C1 segment of cervical spinal cord (tissue), 14 donors: ENCODE results near the gene ANO6.

Source experiments
- DNase-seq, 14 donors: peaks; one replicate each; lab custom pipeline; 2025; lab: John Stamatoyannopoulos, UW

The ANO6 gene

DNA sequence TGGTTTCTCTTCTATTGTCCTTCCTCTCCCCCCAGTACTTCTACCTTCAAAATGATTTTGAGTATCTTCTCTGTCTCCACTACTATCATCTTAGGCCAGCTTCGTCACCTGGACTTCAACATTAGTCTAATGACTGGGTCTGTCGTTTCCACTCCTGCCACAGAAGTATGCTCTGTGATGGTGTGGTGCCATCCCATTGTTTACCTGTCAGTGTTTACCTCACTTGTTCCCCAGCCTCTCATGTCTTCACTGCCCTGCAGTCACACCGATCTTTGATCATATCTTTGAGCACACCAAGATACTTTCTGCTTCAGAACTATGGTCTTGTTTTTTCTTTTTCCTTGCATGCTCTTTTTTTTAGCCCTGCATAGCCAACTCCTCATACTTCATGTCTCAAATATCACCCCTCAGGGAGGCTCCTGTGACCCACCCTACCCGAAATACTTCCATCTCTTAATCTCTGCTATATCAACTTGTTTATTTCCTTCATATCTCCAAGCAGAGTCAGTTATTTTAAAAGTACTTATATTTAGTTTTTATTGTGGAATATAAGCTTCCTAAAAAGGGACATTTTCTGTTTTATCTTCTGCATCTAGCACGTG lies 60.4 kb downstream of the ANO6 start:
- no peak for DNase-seq

DNA sequence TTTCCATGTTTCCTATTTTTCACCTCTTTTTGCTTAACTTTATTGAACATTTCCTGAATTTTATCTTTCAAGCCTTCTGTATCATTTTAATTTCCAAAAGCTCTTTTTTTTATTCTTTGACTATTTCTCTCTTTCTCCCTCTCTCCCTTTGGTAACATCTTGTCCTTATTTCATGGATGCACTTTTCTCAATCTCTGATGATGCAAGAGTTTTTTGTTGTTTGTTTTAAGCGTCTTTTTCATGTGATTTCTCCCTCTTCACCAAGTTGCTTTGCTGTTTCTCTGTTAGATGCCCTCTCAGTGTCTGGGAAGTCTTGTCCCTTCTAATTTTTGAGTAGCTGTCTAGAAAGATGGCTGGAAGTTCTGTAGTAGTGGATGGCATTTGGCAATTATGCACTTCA lies 62.6 kb downstream of the ANO6 start:
- DNase-seq = no peak

DNA sequence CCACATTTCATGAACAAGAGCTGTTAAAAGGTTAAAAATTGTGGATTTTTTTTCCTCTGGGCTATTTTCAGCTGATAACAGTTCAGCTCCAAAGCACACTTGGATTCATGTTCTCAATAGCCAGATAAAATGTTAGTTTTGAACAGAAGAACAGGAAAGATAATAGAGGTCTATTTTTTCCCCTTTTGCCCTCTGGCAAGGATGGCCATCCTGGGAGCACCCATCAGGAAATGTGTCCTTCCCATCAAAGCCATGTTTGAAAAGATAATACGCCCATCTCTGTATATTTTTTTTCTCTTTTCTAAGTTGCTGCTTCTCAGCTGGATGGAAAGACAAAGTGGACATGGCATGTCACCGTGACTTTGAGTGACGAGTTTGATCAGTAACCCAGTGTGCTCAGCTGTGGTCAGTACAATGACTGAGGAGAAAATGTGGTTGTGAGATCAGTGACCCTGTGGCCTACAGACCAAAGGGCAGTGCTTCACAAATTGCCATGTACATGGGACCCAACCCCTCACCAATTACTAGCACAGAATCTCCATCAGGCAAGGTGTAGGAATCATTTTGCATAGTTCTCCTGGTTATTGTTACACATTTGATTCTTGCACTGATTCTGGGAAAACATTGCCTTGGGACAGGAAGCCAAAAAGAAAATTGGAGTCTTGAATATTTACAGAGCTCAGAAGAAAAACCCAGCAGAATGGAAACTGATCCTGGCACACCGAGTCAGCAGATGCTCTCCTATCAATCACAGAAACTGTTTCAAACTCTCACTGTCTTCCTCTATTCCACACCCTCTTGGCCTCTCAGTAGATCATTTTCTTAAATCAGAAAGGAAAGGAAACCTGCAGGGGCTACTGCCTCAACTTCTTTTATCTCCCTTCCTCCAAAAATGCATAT lies 64.3 kb downstream of the ANO6 start:
- no peak for DNase-seq

DNA sequence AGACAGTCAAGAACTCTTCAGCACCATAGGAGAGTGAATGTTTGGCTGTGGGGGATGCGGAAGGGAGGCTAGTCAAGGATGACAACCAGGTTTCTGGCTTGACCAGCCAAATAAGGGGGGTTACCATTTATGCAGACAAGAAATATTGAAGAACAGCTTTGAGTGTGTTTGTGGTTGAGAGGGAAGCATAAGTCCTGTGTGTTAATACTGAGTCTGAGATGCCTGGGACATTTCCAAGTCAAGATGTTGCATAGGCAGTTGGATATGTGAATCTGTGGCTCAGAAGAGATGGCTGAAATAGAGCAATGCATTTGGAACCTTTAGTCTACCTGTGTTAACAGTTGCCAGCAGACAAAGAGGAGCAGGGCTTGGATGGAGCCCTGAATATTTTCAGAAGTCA lies 66.1 kb downstream of the ANO6 start:
- no peak for DNase-seq

DNA sequence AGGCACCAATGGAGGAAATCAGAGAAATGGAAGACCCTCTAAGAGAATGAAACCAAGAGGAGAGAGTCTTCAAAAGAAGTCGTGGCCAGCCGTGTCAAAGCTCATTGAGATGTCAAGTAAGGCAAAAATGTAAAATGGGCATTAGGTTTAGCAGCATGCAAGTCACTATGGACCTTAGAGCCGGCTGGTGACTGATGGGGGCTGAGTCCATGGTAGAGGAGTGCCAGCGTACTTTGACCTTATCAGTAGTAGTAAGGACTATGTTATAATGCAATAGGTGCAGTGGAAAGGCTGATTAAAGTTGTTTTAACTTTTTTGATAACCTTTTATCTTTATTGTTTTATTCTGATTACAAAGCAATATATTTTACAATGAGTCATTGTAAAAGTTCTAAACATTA lies 66.5 kb downstream of the ANO6 start:
- no peak for DNase-seq

DNA sequence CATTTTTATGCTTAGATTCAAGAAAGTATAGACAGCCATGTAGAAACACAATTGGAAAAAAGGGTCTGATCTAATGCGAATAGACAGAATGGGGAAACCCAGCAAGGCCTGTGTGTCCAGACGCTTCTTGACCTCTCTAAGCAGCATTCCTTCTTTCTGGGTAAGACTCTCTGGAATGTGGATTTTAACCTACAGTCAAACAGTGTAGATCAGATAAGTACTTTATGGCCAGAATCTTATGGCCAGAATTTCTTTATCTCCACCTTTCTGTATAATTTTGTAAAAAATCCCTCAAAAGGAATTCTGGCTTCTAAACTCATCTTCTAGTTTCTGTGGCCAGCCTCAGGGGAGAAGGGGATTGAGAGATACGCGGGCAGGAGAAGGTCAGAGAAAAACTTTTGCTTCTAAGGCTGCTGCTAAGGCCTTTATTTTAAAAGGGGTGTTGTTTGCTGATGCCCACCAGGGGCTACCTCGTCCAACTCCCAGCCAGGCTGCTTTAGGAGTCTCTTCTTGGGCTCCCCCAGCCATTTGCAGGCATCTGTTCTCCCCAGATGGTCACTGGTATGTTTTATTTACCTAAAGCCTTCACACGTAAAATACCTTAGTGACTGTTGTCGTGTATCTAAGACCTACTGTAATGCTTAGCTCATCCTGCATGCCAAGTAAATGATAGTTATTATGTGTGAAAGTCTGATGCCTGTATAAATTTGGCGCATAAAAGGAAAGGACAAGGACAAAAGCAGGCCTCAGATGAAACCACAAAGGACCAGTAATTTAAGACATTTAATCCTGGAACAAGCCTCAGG lies 68.4 kb downstream of the ANO6 start:
- DNase-seq = no peak

DNA sequence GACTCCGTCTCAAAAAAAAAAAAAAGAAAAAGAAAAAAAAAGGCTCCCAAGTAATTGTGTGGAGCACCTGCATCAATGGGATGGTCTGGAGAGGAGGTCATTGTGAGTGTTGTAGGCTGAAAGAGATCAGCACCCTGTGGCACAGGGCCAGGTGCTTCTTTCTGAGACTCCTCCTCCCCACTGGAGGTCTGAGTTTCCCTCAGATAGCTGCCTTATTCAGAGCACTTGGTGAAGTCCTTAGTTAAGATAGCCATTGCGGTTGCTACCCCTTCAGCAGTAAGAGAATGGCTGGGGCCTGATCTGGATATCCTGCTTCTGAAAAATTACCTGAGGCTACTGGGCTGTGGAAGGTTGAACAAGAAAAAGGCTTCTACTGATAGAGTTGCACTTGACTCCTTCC lies 69.8 kb downstream of the ANO6 start:
- no peak for DNase-seq

DNA sequence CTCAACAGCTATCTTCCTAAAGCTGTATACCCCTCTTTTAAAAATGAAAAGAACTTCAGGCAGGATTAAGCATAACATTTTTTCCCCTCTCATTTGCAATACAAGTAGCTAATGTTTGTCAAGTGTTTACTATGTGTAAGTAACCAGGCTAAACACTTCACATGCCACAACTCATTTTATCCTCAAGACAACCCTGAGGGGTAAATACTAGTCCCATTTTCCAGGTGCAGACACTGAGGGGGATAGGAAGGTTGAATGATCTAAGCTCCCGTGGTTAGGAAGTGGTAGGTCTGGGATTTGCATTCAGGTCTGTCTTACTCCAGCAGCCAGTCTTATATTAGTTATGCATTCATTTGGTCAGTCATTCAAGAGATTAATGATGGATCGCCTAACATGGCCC lies 70.7 kb downstream of the ANO6 start:
- no peak for DNase-seq

DNA sequence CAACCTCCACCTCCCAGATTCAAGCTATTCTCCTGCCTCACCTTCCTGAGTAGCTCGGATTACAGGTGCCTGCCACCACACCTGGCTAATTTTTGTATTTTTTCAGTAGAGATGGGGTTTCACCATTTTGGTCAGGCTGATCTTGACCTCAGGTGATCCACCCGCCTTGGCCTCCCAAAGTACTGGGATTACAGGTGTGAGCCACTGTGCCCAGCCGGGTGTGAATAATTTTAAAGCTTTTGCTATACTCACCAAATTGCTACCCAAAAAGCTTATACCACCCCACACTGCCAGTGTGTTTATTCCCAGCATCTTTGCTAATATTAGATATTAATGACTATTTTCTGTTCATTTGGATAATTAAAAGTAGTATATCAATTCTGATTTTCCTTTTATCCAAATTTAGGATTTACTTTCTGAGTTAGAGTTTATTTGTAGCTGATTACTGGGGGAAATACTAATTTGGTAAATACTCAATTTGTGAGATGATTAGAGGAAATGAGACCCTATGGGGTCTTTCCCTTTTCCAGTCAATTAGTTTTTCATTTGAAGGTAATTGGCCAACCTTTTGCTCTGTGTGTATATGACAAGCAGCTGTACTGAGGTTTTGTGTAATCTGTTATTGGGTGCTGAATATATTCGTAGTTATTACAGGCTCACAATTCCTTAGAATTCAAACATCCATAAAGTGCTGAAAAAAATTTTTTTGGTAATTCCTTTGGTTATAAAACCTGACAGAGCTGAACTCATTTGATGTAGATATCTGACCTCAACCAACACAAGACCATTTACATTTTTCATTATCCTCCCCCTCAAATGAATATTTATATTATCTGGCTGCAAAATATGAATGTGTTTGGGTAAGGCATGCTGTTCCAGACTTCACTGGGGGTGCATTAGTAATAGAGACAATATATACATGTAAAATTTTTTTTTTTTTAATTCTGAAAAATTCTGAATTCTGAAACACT lies 73.6 kb downstream of the ANO6 start:
- DNase-seq = no peak

DNA sequence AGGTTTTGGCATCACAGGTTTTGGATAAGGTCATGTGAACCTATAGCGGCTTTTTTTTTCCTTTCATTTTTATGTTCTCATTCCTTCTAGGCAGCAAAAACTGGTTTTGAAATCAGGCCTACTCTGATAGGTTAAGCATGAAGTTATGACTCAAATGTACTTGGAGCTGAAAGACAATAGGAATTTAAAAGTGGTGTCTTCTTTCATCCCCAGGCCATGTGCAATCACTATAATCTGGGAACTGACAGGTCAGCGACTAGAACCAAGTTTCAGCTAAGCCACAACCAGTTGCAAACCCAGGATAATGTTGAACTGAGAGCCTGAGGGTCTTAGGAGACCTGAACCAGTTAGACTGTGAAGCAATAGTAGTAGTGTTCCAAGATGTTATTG lies 74.3 kb downstream of the ANO6 start:
- no peak for DNase-seq

DNA sequence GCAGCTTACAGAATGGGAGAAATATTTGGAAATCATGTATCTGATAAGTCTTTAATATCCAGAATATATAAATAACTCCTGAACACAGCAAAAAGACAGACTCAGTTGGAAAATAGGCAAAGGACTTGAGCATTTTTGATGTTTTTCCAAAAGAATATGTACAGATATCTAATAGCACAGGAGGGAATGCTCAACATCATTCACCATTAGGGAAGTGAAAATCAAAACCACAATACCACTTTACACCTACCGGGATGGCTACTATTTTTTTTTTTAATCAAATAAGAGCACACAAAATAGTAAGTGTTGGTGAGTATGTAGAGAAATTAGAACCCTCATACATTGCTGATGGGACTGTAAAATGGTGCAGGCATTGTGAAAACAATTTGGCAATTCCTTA lies 75.6 kb downstream of the ANO6 start:
- DNase-seq = no peak

DNA sequence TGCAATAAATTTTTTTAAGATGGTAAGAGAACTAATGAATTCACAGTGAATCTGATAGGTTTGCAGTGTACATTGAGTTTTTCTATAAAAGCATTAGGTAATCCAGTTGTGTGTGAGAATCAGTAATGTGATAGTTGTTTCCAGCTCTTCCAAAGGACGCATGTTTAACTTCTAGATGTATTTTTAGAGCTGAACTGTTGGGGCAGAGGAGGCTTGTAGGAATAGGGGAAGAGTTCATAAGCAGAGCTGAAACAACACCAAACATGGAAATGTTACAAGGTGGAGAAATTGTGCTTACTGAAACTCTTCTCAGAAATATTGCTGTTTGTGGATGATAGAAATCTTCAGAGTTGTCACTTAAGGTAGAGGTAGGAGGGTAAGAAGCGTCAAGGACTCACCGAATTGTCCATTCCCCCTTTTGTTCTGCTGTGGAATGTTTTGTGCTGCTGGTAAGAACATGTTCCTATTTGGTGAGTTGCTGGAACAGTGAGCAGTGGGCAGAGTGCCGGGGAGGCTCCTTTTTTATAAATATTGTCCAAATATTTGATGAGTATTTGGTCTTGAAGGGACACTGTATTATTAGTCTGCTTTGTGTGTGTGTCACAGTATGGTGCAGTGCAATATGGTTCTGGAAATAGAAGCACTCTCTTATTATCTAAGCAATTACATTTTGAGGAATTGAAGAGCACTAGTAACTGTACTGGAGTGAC lies 76.7 kb downstream of the ANO6 start:
- no peak for DNase-seq

DNA sequence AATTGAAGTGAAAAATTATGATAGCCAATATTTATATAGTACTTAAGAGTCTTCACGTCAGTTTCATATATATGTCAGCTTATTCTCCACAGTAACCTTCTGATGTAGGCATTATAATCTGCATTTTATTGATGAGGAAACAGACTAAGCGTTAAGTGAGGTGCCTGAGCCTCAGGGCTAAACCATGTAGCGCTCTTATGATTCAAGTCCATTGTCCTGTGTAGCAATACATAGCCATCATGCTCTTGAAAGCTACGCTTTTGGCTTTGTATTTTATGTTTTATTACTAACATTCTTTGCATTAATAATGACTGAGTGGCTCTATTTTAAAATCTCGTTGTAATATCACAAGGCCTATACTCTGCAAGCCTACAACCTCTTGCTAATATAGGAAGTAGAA lies 79.0 kb downstream of the ANO6 start:
- DNase-seq = no peak

DNA sequence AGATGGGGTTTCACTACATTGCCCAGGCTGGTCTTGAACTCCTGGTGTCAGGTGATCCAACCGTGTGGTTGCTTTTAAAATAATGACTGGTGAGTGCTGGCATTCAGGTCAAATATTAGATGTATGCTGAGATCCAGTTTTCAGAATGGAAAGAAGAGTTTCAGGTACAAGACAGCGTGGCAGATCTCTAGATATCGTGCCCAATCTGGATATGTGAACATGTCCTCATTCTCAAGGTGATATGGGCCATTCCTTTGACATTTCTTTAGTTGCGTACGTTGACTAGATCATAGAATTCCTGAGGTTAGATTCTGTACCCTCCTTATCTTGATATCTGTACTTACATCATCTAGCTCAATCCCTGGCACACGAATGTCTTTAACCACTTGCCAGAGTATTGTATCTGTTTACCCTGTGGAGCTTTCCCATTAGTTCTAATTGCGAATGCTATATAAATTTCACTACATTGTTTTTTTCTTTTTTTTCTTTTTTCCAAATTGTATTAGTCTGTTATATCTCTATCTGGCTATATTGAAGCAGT lies 80.2 kb downstream of the ANO6 start:
- no peak for DNase-seq

DNA sequence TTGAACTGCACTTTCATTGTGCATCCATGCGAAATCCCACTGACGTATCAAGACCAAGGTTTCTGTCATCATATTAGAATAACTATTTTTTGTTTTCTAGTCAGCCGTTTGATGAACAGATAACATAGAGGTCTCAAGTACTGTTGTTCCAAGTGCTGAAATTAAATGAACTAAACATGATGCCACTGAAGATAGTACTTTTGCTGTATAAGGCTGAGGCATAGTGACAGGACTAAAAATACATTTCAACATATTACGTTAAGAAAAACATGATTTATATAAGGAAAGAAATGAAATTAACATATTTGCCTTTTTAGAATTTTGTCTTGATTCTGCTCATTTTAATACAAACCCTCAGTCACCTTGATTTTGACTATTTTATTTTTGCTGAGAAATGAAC lies 82.2 kb downstream of the ANO6 start:
- no peak for DNase-seq

DNA sequence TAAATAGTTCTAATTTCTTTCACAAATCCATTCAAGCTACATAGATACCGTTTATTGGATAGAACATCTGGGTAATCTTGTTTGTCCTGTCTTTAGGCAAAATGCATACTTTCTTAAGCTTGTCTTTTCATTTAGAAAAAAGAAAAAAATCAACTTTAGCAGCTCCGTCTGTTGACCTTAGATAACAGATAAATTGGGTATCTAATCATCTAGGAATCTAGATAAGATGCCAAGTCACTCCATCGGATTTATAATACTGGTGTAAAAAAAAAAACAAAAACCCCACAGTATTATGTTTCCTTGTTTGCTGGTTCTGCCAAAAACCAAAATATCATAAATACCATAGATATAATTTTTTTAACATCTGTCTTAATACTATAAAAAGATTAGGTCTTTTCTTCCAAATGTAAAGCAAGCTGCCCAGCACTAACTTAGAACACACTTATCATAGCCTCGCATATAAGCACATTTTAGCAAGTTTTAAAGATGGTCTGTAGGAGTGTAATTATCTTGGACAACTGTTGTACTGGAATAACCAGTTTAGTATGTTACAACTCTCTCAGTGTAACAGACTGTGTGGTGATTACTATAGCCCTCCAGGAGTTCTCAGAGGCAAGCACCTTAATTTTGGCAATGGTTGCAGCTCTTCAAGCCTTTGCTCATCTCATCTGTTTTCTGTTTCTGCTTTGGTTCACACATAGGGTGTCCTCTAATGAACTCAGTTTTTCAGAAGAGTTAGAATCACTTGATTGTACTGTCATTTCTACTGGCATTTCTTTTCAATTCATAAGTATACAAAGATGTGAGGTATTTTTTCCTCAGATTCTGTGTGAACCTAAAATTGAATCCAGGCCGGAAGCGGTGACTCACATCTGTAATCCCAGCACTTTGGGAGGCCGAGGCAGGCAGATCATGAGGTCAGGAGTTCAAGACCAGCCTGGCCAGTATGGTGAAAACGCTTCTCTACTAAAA lies 83.1 kb downstream of the ANO6 start:
- DNase-seq = no peak

DNA sequence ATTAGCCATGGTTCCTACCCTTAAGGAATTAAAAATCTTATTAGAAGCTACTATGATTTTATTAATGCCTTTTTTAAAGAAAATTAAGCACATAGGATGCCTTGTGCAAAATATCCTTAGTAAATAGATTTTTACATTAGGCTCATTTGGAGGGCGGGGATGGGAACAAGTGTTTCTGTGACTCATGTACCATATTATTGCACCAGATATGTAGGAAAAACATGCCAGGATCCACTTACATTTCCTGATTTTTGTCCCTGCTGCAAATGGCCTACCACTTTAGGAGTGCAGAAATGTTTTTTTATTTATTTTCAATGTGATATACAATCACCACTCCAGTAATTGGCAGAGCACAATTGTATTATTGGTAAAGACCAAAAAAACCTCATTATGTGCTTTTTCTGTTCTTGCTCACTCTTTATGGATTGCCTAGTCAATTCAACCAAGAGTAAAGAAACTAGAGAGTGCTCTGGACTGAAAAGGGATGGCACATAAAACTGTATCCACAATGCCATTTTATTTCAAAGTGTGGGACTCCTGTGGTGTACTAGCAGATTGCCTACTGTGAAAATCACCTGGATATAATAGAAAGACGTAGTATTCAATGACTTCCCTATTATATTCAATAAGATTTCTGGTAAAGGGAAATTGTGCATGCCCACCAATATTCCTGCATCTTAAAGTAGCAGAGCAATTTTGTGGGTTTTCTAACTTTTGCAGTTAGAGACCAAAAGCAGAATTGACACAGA lies 86.9 kb downstream of the ANO6 start:
- no peak for DNase-seq

DNA sequence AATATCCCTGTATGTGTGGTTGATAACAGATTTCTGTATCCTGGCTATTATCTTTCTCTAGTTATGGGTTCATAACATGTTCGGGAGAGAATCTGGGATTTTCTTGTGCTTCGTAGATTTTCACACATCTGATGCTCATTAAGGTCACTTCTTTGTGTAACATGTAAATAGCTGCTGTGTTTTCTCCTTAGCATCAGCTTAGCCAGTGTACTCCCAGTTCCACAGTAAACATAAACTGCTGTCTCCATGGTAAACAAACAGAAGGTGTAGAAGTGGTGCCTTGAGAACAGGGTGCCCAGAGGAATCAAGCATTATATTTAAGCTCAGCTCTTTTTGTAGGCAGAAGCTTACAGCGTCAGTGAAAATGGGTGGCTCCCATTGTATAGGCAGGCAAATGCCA lies 88.0 kb downstream of the ANO6 start:
- no peak for DNase-seq
